Trophoblast cell (in vitro differentiated cells and primary cell): Measurements from ENCODE around the gene SNX22.

Source experiments
- DNase-seq, 2 donors: peaks; one replicate each; pipeline ENCODE4 v3.0.0-alpha.2; 2016
- H2AFZ ChIP-seq: 2 replicates; pipeline ENCODE4 v1.6.1; 2013; ENCODE audit warnings: low read length, moderate library complexity, mild to moderate bottlenecking; ENCODE audit not compliant: insufficient read depth, poor library complexity
- H2AK5ac ChIP-seq: 2 replicates; pipeline ENCODE4 v1.6.1; 2013; ENCODE audit warnings: mild to moderate bottlenecking, low read length
- H2BK120ac ChIP-seq: 2 replicates; pipeline ENCODE4 v1.6.1; 2013; ENCODE audit warnings: low read length, mild to moderate bottlenecking, moderate library complexity; ENCODE audit not compliant: insufficient read depth, poor library complexity
- H2BK12ac ChIP-seq: 2 replicates; pipeline ENCODE4 v1.6.1; 2013; ENCODE audit warnings: mild to moderate bottlenecking, low read length, moderate library complexity
- H2BK5ac ChIP-seq: 2 replicates; pipeline ENCODE4 v1.6.1; 2013; ENCODE audit warnings: low read length, low read depth, moderate library complexity, mild to moderate bottlenecking; ENCODE audit not compliant: poor library complexity
- H3K14ac ChIP-seq: 2 replicates; pipeline ENCODE4 v1.6.1; 2013; ENCODE audit warnings: mild to moderate bottlenecking, low read length
- H3K18ac ChIP-seq: 2 replicates; pipeline ENCODE4 v1.6.1; 2013; ENCODE audit warnings: mild to moderate bottlenecking, low read length
- H3K23ac ChIP-seq: 2 replicates; pipeline ENCODE4 v1.6.1; 2013; ENCODE audit warnings: low read length
- H3K27ac ChIP-seq: 2 replicates; pipeline ENCODE4 v1.5.1; 2013; ENCODE audit warnings: low read depth, mild to moderate bottlenecking, inconsistent platforms, low read length, moderate library complexity
- H3K27me3 ChIP-seq: 2 replicates; pipeline ENCODE4 v1.6.1; 2013; ENCODE audit warnings: inconsistent platforms, mild to moderate bottlenecking, low read length, moderate library complexity; ENCODE audit not compliant: insufficient read depth
- H3K36me3 ChIP-seq, 2 experiments: 1 replicate in 1 of 2; 2 replicates in 1 of 2; pipeline ENCODE4 v1.6.1; 2013; ENCODE audit warnings: low read length in 2 of 2, mild to moderate bottlenecking in 2 of 2, moderate library complexity in 1 of 2; ENCODE audit not compliant: insufficient read depth in 2 of 2, control insufficient read depth in 1 of 2
- H3K4ac ChIP-seq: 2 replicates; pipeline ENCODE4 v1.6.1; 2013; ENCODE audit warnings: low read depth, mild to moderate bottlenecking, low read length, moderate library complexity
- H3K4me1 ChIP-seq, 2 experiments: 1 replicate in 1 of 2; 2 replicates in 1 of 2; pipeline ENCODE4 v1.6.1; 2013; ENCODE audit warnings: low read length in 2 of 2, mild to moderate bottlenecking in 2 of 2, moderate library complexity in 1 of 2; ENCODE audit not compliant: insufficient read depth in 2 of 2, control insufficient read depth in 1 of 2
- H3K4me2 ChIP-seq: 2 replicates; pipeline ENCODE4 v1.6.1; 2013; ENCODE audit warnings: inconsistent platforms, mild to moderate bottlenecking, low read length, moderate library complexity
- H3K4me3 ChIP-seq: 2 replicates; pipeline ENCODE4 v1.5.1; 2013; ENCODE audit warnings: mild to moderate bottlenecking, low read depth, low read length, inconsistent platforms
- H3K79me1 ChIP-seq: one replicate; pipeline ENCODE4 v1.6.1; 2013; ENCODE audit warnings: low read length
- H3K79me2 ChIP-seq: 2 replicates; pipeline ENCODE4 v1.6.1; 2013; ENCODE audit warnings: low read length, mild to moderate bottlenecking; ENCODE audit not compliant: control insufficient read depth, insufficient read depth, poor library complexity
- H3K9ac ChIP-seq: 2 replicates; pipeline ENCODE4 v1.6.1; 2013; ENCODE audit warnings: mild to moderate bottlenecking, low read length
- H3K9me3 ChIP-seq: 2 replicates; pipeline ENCODE4 v1.6.1; 2013; ENCODE audit warnings: low read depth, mild to moderate bottlenecking, control low read depth, inconsistent platforms, low read length; ENCODE audit not compliant: insufficient read depth
- H4K12ac ChIP-seq: 2 replicates; pipeline ENCODE4 v1.6.1; 2013; ENCODE audit warnings: low read depth, mild to moderate bottlenecking, low read length, moderate library complexity
- H4K8ac ChIP-seq: 2 replicates; pipeline ENCODE4 v1.6.1; 2013; ENCODE audit warnings: low read depth, mild to moderate bottlenecking, low read length, moderate library complexity
- H4K91ac ChIP-seq: one replicate; pipeline ENCODE4 v1.6.1; 2013; ENCODE audit warnings: low read depth, mild to moderate bottlenecking, low read length, moderate library complexity
- whole genome bisulfite sequencing: extraction: QIAGEN DNeasy Blood & Tissue Kit; methylation state at CpG from one replicate; pipeline ENCODE4 v1.1.7; 2013; ENCODE audit warnings: missing lambda C conversion rate; ENCODE audit not compliant: insufficient read length, insufficient coverage; ENCODE audit errors: extremely low coverage; 5-methylcytosine and 5-hydroxymethylcytosine counted together

SNX22 gene

DNA sequence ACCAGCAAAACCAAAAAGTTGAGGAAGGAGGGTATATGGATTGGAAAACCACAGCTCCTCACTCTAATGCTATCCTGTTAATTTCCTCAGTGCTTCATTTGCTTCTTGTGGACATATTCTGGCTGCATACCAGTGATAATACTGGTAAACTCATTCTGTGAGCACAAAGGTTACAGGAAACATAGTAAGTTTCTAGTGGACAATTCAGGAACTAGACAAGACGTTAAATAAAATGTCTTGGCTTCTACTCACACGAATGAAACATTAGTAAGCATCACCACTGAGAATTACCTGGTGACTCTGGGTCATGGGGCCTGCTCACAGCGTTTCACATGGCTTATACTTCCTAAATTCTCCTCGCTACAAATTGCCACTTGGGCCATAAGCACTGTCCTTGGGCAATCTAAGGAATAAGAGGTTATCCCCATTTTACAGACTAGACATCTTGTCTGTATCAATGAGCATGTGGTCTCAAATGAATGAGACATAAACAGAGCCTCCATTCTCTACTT, 31.4 kb downstream of the SNX22 start:
- Histone ChIP-seq H3K4me1 (peaks cover 0 to 5% of the 10 kb centered on the region in 2 experiments), H2AK5ac (no peak overlapping the region), H3K18ac (no peak overlapping the region), H3K36me3 (peaks cover 5 to 12% of the 10 kb centered on the region in 2 experiments), H3K27me3 (no peaks in the 10 kb centered on the region), H3K9me3 (no peaks in the 10 kb centered on the region), H3K23ac (no peak overlapping the region), H4K8ac (no peak overlapping the region), H3K79me1 (no peaks in the 10 kb centered on the region), H3K14ac (no peak overlapping the region), H3K79me2 (no peaks in the 10 kb centered on the region), H3K27ac (no peak overlapping the region), H2BK120ac (no peak overlapping the region), H3K9ac (peak overlapping the region; percentile 43), H3K4ac (no peak overlapping the region), H2BK5ac (no peak overlapping the region), H4K91ac (no peak overlapping the region), H2AFZ (no peak overlapping the region), H3K4me3 (no peak overlapping the region), H2BK12ac (no peak overlapping the region), H3K4me2 (no peak overlapping the region), H4K12ac (no peak overlapping the region)
- no CpG with 5 or more reads among the region's 4 CpGs for WGBS
- no peak for DNase-seq

DNA sequence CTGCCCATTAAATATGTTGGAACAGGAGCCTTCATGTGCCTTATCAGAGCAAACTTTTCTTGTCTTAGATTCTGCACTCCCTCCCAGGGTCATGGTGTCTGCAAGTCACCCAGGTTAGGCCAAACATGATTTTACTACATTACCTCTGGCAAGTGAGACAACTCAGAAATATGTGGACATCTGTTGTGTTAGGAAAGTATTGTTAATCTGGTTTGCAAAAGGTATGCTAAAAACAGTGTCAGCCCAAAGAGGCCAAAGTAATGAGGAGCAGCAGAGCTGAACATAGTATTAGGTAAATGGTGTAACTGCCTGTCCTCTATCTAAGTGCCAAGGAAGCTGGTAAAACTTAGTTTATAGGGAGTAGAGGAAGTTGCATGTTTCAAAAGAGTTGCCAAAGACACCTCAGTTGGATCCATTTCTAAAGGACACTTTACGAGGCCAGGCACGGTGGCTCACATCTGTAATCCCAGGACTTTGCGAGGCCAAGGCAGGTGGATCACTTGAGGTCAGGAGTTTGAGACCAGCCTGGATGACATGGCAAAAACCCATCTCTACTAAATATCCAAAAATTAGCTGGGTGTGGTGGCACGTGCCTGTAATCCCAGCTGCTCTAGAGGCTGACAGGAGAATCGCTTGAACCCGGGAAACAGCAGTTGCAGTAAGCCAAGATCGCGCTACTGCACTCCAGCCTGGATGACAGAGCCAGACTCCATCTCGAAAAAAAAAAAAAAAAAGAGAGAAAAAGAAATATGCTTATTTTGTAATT, 33.8 kb downstream of the SNX22 start:
- Histone ChIP-seq H3K14ac (no peak overlapping the region), H4K12ac (no peak overlapping the region), H2BK5ac (no peak overlapping the region), H3K9ac (no peak overlapping the region), H4K91ac (no peak overlapping the region), H3K18ac (no peak overlapping the region), H3K23ac (no peak overlapping the region), H3K9me3 (no peaks in the 10 kb centered on the region), H2BK12ac (no peak overlapping the region), H3K4me2 (no peak overlapping the region), H3K27ac (no peak overlapping the region), H3K36me3 (peaks cover 7 to 8% of the 10 kb centered on the region in 2 experiments), H2BK120ac (no peak overlapping the region), H3K79me1 (no peaks in the 10 kb centered on the region), H3K27me3 (no peaks in the 10 kb centered on the region), H2AK5ac (no peak overlapping the region), H3K4me1 (peaks cover 0 to 3% of the 10 kb centered on the region in 2 experiments), H3K4me3 (no peak overlapping the region), H4K8ac (no peak overlapping the region), H3K4ac (no peak overlapping the region), H2AFZ (no peak overlapping the region), H3K79me2 (no peaks in the 10 kb centered on the region)
- DNase-seq = peak; percentile 7 to 54
- WGBS = no CpG with 5 or more reads among the region's 9 CpGs

- H3K79me2 ChIP-seq = no peaks in the 10 kb centered on the region
- no CpG with 5 or more reads among the region's 2 CpGs for WGBS
- no peak overlapping the region for H2AK5ac ChIP-seq
- H4K12ac ChIP-seq = no peak overlapping the region
- no peak overlapping the region for H4K91ac ChIP-seq
- H3K4me1 ChIP-seq = peaks cover 0 to 3% of the 10 kb centered on the region in 2 experiments
- no peak overlapping the region for H3K23ac ChIP-seq
- H3K4me3 ChIP-seq = no peak overlapping the region
- no peak overlapping the region for H4K8ac ChIP-seq
- no peak overlapping the region for H2BK12ac ChIP-seq
- H2AFZ ChIP-seq = no peak overlapping the region
- DNase-seq = peak in 1 of 2 donors; percentile 36
- H2BK120ac ChIP-seq = no peak overlapping the region
- no peak overlapping the region for H3K4me2 ChIP-seq
- no peaks in the 10 kb centered on the region for H3K9me3 ChIP-seq
- H3K18ac ChIP-seq = no peak overlapping the region
- H3K79me1 ChIP-seq = no peaks in the 10 kb centered on the region
- H3K27me3 ChIP-seq = no peaks in the 10 kb centered on the region
- H3K36me3 ChIP-seq = peaks cover 7 to 8% of the 10 kb centered on the region in 2 experiments
- H3K14ac ChIP-seq = no peak overlapping the region
- H2BK5ac ChIP-seq = no peak overlapping the region
- H3K4ac ChIP-seq = no peak overlapping the region
- no peak overlapping the region for H3K27ac ChIP-seq
- no peak overlapping the region for H3K9ac ChIP-seq
Measured at GRCh38 chr15:64187396-64188191, 36.1 kb downstream of the SNX22 start.

- no peak overlapping the region for H4K8ac ChIP-seq
- H2BK5ac ChIP-seq = no peak overlapping the region
- H2AK5ac ChIP-seq = no peak overlapping the region
- H4K12ac ChIP-seq = no peak overlapping the region
- H2BK12ac ChIP-seq = no peak overlapping the region
- H3K23ac ChIP-seq = no peak overlapping the region
- no peaks in the 10 kb centered on the region for H3K79me2 ChIP-seq
- no CpG with 5 or more reads among the region's 5 CpGs for WGBS
- no peak overlapping the region for H2BK120ac ChIP-seq
- no peak overlapping the region for H3K4ac ChIP-seq
- H3K79me1 ChIP-seq = no peaks in the 10 kb centered on the region
- H3K4me2 ChIP-seq = no peak overlapping the region
- H3K9ac ChIP-seq = no peak overlapping the region
- no peak for DNase-seq
- no peak overlapping the region for H3K18ac ChIP-seq
- no peaks in the 10 kb centered on the region for H3K27me3 ChIP-seq
- no peak overlapping the region for H3K4me3 ChIP-seq
- no peaks in the 10 kb centered on the region for H3K4me1 ChIP-seq
- H3K27ac ChIP-seq = no peak overlapping the region
- no peak overlapping the region for H4K91ac ChIP-seq
- H3K14ac ChIP-seq = no peak overlapping the region
- peaks cover 3 to 6% of the 10 kb centered on the region in 2 experiments for H3K36me3 ChIP-seq
- no peak overlapping the region for H2AFZ ChIP-seq
- no peaks in the 10 kb centered on the region for H3K9me3 ChIP-seq
Measured at GRCh38 chr15:64191971-64192830, 40.7 kb downstream of the SNX22 start.
